Mucosa of rectum (tissue), 2 donors: ENCODE measurements around the gene STAT6.

Experiments used
- H3K27ac ChIP-seq, 2 donors: one replicate each; pipeline ENCODE4 v1.7.0; 2013; ENCODE audit warnings: inconsistent platforms in 2 of 2, low read depth in 2 of 2, low read length in 2 of 2
- H3K27me3 ChIP-seq, 2 donors: one replicate each; pipeline ENCODE4 v1.7.0; 2013; ENCODE audit warnings: low read length in 2 of 2; ENCODE audit not compliant: control insufficient read depth in 2 of 2, insufficient read depth in 2 of 2
- H3K36me3 ChIP-seq, 2 donors: one replicate each; pipeline ENCODE4 v1.7.0; 2013; ENCODE audit warnings: low read length in 2 of 2; ENCODE audit not compliant: control insufficient read depth in 2 of 2, insufficient read depth in 2 of 2
- H3K4me1 ChIP-seq, 2 donors: one replicate each; pipeline ENCODE4 v1.7.0; 2013; ENCODE audit warnings: low read length in 2 of 2, mild to moderate bottlenecking in 1 of 2; ENCODE audit not compliant: control insufficient read depth in 2 of 2, insufficient read depth in 2 of 2
- H3K4me3 ChIP-seq, 2 donors: one replicate each; pipeline ENCODE4 v1.7.0; 2013; ENCODE audit warnings: low read length in 2 of 2
- H3K9ac ChIP-seq, 2 donors: one replicate each; pipeline ENCODE4 v1.7.0; 2013; ENCODE audit warnings: low read length in 2 of 2, low read depth in 1 of 2, mild to moderate bottlenecking in 1 of 2
- H3K9me3 ChIP-seq, 2 donors: one replicate each; pipeline ENCODE4 v1.7.0; 2013; ENCODE audit warnings: low read length in 2 of 2; ENCODE audit not compliant: control insufficient read depth in 2 of 2
- donor health status: healthy.
- donor health status: Normal muscosa, but diverticular disease.

Gene STAT6

GRCh38 chr12:57111031-57111734 lies at the start of gene STAT6:
Gene STAT6 (minus strand): TSS chr12:57111362. CDS start chr12:57108278, 3,084 bp downstream.
- peak within 1 kb of the TSS; percentile 99 to 100 for H3K27ac ChIP-seq
- peaks cover 21 to 22% of the 10 kb centered on the region in 2 donors for H3K36me3 ChIP-seq
- H3K27me3 ChIP-seq = no peaks in the 10 kb centered on the region
- H3K4me3 ChIP-seq = peak within 1 kb of the TSS; percentile 95 to 98
- peak within 1 kb of the TSS; percentile 99 for H3K9ac ChIP-seq
- no peaks in the 10 kb centered on the region for H3K9me3 ChIP-seq
- H3K4me1 ChIP-seq = peaks cover 18 to 23% of the 10 kb centered on the region in 2 donors

GRCh38 chr12:57160741-57161140 lies 49.6 kb upstream of the STAT6 start:
- Histone ChIP-seq H3K9ac (no peak overlapping the region), H3K4me3 (no peak overlapping the region), H3K9me3 (no peaks in the 10 kb centered on the region), H3K4me1 (no peaks in the 10 kb centered on the region), H3K27ac (no peak overlapping the region), H3K36me3 (peaks cover 64 to 71% of the 10 kb centered on the region in 2 donors), H3K27me3 (no peaks in the 10 kb centered on the region)

GRCh38 chr12:57160040-57160439 lies 48.9 kb upstream of the STAT6 start:
- no peaks in the 10 kb centered on the region for H3K9me3 ChIP-seq
- no peak overlapping the region for H3K4me3 ChIP-seq
- H3K27me3 ChIP-seq = no peaks in the 10 kb centered on the region
- H3K9ac ChIP-seq = no peak overlapping the region
- no peak overlapping the region for H3K27ac ChIP-seq
- peaks cover 71 to 73% of the 10 kb centered on the region in 2 donors for H3K36me3 ChIP-seq
- H3K4me1 ChIP-seq = no peaks in the 10 kb centered on the region

- Histone ChIP-seq H3K9me3 (no peaks in the 10 kb centered on the region), H3K27ac (no peak overlapping the region), H3K4me3 (no peak overlapping the region), H3K27me3 (no peaks in the 10 kb centered on the region), H3K4me1 (no peaks in the 10 kb centered on the region), H3K36me3 (peaks cover 73 to 74% of the 10 kb centered on the region in 2 donors), H3K9ac (no peak overlapping the region)
These were observed 48.1 kb upstream of the STAT6 start for GRCh38 chr12:57159311-57159710.

- no peaks in the 10 kb centered on the region for H3K9me3 ChIP-seq
- no peaks in the 10 kb centered on the region for H3K4me1 ChIP-seq
- H3K27me3 ChIP-seq = no peaks in the 10 kb centered on the region
- H3K27ac ChIP-seq = peak overlapping the region in 1 of 2 donors; percentile 4
- no peak overlapping the region for H3K9ac ChIP-seq
- no peak overlapping the region for H3K4me3 ChIP-seq
- H3K36me3 ChIP-seq = peaks cover 79% of the 10 kb centered on the region in 2 donors
These were observed 47.5 kb upstream of the STAT6 start for GRCh38 chr12:57158665-57159064.

GRCh38 chr12:57158186-57158585 lies 47.0 kb upstream of the STAT6 start:
- H3K9ac ChIP-seq = no peak overlapping the region
- no peaks in the 10 kb centered on the region for H3K9me3 ChIP-seq
- H3K27ac ChIP-seq = no peak overlapping the region
- peaks cover 79% of the 10 kb centered on the region in 2 donors for H3K36me3 ChIP-seq
- no peak overlapping the region for H3K4me3 ChIP-seq
- H3K27me3 ChIP-seq = no peaks in the 10 kb centered on the region
- no peaks in the 10 kb centered on the region for H3K4me1 ChIP-seq

GRCh38 chr12:57157588-57158173 lies 46.5 kb upstream of the STAT6 start:
- H3K4me1 ChIP-seq = peaks cover 0 to 4% of the 10 kb centered on the region in 2 donors
- no peak overlapping the region for H3K4me3 ChIP-seq
- H3K36me3 ChIP-seq = peaks cover 74 to 76% of the 10 kb centered on the region in 2 donors
- no peak overlapping the region for H3K27ac ChIP-seq
- no peak overlapping the region for H3K9ac ChIP-seq
- H3K27me3 ChIP-seq = no peaks in the 10 kb centered on the region
- no peaks in the 10 kb centered on the region for H3K9me3 ChIP-seq

- Histone ChIP-seq H3K27ac (no peak overlapping the region), H3K27me3 (no peaks in the 10 kb centered on the region), H3K36me3 (peaks cover 66 to 67% of the 10 kb centered on the region in 2 donors), H3K4me1 (peaks cover 6 to 12% of the 10 kb centered on the region in 2 donors), H3K9me3 (no peaks in the 10 kb centered on the region), H3K4me3 (no peak overlapping the region), H3K9ac (no peak overlapping the region)
These were observed 45.7 kb upstream of the STAT6 start for GRCh38 chr12:57156701-57157403.

GRCh38 chr12:57154804-57155434 lies 43.8 kb upstream of the STAT6 start:
- Histone ChIP-seq H3K27ac (no peak overlapping the region), H3K4me3 (no peak overlapping the region), H3K4me1 (peaks cover 20 to 26% of the 10 kb centered on the region in 2 donors), H3K36me3 (peaks cover 52 to 62% of the 10 kb centered on the region in 2 donors), H3K9ac (no peak overlapping the region), H3K9me3 (no peaks in the 10 kb centered on the region), H3K27me3 (no peaks in the 10 kb centered on the region)

GRCh38 chr12:57154076-57154475 lies 42.9 kb upstream of the STAT6 start:
- H3K9me3 ChIP-seq = no peaks in the 10 kb centered on the region
- peaks cover 28 to 34% of the 10 kb centered on the region in 2 donors for H3K4me1 ChIP-seq
- H3K9ac ChIP-seq = no peak overlapping the region
- H3K27me3 ChIP-seq = no peaks in the 10 kb centered on the region
- H3K27ac ChIP-seq = no peak overlapping the region
- H3K4me3 ChIP-seq = no peak overlapping the region
- H3K36me3 ChIP-seq = peaks cover 47 to 59% of the 10 kb centered on the region in 2 donors
